Measurements from ENCODE around the gene VWA8.

- no peak for TF ChIP-seq CTCF (IDR thresholded peaks at IDR 0.05)
- no peak for TF ChIP-seq POLR2A (IDR thresholded peaks at IDR 0.05)
Observed at GRCh38 chr13:41577436-41577835, 383.5 kb downstream of the VWA8 start.

All from thyroid gland (tissue), 4 donors.